HG03469 (cell line): Measurements from ENCODE around the gene NRCAM.
A peak's percentile ranks its signal among the peaks of the same experiment; 100 is the strongest.
"Not testable (repeated sequence)": the region's sequence is repeated elsewhere in the genome, so short reads cannot be mapped to it uniquely, and the experiment has no call there.

ENCODE experiments used
- ATAC-seq: cut with Tn5 transposase; IDR thresholded peaks from one replicate; pipeline ENCODE4 v1.9.1; 2021; ENCODE audit warnings: mild to moderate bottlenecking, moderate library complexity, moderate number of reproducible peaks; ENCODE audit not compliant: unreplicated experiment

The NRCAM gene

DNA sequence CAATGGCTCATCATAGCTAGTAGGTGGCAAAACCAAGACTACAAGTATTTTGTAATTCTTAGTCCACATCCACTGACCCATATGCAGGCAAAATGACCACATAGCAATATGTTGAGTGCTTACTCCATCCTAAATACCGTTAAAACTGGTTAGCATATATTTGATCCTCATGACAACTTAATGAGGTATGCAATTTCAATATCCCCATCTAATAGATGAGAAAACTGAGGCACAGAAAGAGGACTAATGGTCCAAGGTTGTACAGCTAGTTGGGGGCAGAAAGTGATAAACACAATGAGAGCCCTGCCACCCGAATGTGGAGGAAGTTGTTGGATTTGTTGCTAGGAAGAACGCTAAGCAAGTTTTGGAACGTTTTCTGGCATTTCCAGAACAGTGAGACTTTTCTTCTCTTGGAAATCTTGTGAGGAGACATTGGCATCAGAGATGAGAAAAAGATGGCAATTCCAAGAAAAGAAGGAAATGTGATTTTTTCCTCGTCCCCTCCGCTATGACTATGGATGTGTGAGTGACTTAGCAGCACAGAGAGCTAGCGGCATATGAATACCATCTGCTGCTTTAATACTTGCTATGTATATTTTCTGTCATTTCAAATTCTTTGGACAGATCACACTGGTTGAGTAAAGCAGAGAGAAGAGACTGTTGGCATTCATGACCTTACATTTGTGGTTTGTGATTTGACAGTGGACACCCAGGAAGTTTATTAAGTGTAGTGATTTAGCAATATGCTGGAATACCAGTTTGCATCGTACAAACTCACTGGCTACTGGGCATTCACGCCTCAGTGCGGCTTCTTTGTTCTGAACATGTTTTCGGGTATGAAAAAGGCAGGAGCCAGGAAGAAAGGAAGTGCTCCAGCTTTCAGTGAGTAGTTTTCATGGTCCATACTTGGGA, 51.5 kb downstream of the NRCAM start:
- no peak for ATAC-seq

DNA sequence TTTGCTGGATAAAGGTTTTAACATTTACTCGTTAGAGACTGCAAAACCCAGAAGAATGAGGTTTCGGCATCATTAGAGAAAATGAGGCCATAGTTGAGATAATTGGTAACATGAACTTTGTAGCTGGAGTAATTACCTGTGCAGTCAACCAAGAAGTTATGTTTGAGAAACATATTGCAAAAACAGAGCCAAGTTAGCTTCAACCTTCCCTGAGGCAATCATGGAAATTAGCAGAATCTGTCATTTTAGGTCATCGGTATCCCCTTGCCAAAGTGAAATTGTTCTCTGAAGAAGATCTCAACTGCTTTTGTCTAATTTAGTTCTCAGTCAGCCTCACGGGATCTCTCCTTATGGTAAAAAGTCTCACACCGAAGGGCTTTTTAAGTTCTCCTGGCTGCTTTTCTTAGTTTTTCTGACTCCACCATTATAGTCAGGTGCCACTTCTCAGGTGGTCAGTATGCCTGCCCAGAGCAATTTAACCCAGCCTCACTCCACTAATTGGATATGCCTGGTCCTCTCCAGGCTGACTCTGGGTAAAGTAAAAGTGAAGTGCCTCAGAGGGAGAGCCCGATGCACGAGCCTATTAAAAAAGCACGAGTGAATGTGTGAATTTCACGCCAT, 52.5 kb downstream of the NRCAM start:
- no peak for ATAC-seq

DNA sequence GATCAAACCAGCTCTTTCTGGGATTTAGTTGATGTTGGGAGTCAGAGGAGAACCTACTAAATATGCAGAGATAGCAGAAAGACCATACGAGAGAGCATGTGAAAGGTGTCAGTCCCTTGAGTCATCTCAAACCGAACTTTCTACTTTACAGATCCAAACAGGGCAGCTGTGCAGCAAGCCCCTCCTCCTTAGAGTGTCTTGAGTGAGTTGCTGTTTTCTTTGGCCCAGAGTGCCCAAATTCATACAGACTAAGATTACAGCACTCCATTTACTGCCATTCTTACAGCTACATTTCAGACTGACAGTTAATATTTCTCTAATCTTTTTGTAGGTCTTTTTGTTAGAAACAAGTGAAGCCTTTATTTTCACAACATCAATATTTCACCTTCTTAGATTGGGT, 53.4 kb downstream of the NRCAM start:
- ATAC-seq = no peak

DNA sequence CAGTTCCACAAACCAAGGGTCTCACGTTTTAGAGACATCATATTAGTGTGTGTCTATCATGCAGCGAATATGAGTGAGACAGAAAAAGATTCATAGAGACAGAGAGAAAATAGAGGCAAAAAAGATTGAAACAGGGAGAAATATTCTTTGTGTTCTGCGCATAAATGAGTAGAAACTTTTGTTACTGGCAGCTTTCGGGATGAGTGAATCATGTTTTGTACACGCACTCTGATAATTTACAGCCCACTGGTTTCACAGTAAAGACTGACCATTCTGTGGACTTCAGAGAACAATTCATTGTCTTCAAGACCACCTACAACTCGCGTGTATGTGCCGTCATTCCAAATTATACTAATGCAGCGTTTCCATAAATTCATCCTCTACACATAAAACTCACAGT, 60.2 kb downstream of the NRCAM start:
- ATAC-seq = no peak

DNA sequence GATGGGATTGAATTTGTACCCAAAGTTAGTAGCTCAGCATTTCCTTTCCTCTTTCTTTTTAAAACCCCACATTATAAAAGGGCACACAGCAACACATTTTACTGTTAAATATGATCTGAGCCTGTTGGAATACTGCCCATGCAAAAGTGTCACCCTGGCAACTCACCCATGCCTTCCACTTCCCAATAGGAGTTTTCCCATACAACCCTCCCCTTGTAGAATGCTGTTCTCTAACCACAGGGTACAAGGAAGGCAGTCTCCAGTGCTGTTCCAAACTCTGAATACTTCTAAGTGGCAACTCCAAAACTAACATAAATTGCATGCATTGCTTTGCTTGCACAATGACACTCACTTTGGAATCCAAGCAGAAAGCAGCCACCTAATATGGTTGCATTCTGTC, 60.8 kb downstream of the NRCAM start:
- ATAC-seq = no peak

DNA sequence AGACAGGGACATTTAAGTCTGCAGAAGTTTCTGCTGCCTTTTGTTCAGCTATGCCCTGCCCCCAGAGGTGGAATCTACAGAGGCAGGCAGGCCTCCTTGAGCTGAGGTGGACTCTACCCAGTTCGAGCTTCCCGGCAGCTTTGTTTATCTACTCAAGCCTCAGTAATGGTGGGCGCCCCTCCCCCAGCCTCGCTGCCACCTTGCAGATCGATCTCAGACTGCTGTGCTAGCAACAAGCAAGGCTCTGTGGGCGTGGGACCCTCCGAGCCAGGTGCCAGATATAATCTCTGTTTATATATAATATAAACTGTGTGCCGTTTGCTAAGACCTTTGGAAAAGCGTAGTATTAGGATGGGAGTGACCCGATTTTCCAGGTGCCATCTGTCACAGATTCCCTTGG, 63.1 kb downstream of the NRCAM start:
- not testable (repeated sequence) for ATAC-seq

DNA sequence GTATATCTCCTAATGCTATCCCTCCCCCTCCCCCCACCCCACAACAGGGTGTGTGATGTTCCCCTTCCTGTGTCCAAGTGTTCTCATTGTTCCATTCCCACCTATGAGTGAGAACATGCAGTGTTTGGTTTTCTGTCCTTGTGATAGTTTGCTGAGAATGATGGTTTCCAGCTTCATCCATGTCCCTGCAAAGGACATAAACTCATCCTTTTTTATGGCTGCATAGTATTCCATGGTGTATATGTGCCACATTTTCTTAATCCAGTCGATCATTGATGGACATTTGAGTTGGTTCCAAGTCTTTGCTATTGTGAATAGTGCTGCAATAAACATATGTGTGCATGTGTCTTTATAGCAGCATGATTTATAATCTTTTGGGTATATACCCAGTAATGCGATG, 68.5 kb downstream of the NRCAM start:
- not testable (repeated sequence) for ATAC-seq

DNA sequence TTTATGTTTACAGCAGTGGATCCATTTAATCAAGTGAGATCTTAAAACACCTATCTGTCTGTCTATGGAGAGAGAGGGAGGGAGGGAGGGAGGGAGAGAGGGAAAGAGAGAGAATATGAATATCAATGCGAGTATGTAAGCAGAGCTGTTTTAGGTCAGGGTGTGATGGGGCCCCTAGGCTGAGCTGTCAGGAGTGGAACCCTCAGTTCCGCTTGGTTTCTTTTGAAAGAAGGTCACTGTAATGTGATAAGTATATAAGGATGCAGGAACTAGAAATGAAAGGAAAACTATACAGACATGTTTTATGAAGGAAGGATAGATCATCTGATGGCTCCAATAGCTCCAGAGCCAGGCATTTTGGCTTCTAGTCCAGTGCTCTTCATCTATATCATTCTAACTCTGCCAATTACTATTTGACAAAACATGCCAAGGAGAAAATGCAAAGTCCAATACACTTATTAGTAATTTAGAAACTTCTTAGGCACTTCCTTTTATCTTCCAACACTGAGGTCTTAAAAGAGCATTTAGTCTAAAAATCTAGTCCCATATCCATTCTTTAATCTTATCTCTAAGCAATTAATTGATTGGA, 70.3 kb downstream of the NRCAM start:
- no peak for ATAC-seq

DNA sequence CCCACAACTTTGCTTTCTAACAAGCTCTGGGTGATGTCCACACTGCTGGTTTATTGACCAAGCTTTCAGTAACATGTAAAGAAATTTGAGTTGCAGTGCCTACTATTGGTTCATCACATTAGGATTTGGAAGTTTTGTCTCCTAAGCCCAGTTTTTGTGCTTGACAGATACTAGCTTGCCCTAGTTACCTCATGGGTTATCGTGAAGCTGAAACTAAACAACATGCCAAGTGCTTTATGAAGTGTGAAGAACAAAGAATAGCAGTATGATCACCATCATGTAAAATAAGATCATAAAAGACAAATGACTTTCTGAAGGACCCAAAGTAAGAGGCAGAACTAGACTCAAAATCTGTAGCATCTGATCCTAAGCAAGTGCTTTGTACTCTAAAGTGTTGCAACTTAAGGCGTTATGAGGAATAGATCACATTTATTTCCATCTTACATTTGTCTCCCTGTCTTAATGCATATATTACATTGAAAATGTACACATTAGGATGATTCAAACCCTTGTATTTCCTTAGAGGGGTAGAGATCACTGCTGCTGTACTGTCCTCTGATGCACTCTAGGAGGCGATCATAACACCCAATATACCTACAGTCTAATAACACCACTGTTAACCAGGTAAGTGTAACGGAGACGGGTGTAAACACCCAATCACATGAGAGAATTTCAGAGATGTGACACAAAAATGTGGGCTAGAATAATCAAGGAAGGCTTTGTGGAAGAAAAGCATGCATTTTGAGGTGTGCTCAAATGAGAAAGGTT, 71.3 kb downstream of the NRCAM start:
- ATAC-seq = peak; percentile 71

DNA sequence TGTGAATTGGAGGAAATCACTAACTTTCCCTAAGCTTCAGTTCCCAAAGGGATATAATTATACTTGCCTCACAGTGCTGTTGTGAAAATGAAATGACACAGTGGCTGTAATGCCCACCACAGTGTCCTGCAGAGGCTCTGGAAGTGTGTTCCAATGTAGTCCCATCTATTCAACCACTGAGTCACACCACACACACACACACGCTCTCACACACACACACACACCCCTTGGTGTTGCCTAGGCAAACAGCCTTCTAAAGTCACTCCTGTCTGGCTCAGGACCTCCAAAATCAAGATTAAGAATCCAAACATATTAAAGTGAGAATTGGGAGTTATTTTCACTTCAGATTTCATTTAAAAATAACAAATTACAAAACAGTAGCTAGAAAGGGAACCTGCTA, 73.3 kb downstream of the NRCAM start:
- ATAC-seq = no peak

DNA sequence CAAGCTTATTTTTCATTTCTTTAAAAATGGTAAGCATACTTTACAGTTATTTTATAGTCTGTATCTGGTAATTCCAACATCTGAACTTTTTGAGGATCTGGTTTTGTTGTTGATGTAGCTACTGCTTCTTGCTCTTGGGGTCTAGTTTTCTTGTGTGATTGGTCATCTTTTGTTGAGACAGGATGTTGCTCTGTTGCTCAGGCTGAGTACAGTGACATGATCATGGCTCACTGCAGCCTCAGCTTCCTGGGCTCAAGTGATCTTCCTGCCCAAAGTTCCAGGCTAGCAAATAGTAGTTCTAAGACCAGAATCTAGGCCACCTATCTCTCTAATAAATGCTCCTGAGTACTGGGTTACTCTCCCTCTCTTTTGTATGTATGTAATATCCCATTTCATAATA, 75.7 kb downstream of the NRCAM start:
- ATAC-seq = no peak

DNA sequence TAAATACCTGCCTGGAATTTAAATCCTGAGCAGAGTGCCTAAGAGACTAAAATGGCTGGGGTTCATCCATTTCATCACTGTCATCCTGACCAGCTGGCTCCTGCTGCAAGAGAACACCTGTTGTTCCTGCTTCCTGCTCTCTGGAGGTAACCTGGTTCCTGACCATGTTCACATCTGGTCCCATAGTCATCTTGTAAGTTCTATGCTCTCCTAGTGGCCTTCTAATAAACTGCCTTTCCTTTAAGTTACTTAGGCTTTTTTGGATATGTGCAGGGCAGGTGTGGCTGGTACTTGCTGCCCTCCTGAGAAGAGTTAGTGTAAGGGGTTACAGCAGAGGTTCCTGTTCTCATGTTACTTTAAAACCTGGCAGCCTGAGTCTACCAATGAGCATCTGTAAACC, 80.0 kb downstream of the NRCAM start:
- no peak for ATAC-seq

DNA sequence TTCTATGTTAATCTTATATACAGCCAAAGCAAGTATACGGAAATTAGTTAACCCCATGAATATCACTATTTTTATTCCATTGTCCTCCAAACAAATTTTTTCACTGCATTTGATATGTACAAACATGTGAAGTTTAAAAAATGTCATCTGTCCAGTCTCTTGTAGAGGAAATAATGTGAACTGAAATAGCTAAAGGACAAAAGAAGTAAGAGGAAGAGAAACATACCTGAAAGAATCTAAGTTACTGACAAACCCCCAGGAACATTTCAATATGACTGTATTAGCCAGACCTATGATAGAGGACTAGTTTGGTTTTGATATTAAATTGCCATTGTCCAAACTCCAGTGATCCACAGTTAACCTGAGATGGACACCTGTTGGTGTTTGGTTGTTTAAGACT, 80.6 kb downstream of the NRCAM start:
- peak; percentile 71 for ATAC-seq

DNA sequence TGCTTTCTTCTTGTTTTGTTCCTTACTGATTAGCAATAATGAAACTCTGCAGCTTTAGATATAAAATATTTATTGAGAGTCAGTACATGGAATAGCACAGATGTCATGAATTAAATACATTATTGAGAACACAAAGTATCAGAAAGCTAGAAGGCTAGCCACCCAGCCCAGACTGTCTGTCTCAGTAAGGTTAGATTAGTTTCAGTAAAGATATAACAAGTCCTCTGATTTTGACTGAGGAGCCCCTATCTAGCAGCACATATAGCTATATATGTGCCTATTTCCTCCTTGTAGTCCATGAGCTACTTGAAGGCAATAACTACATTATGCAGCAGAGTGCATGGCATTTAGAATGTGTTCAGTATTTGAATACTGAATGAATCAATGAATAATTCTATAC, 81.3 kb downstream of the NRCAM start:
- no peak for ATAC-seq

DNA sequence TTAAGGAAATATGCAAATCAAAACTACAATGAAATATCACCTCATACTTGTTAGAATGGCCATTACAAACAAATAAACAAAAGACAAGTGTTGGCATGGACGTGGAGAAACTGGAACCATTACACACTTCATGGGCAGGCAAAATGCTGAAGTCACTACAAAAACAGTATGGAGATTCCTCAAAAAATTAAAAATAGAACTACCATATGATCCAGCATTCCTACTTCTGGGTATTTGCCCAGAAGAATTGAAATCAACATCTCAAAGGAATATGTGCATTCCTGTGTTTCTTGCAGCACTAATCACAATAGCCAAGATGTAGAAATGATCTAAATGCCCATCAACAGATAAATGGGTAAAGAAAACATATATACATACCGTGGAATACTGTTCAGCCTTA, 83.6 kb downstream of the NRCAM start:
- ATAC-seq = no peak

DNA sequence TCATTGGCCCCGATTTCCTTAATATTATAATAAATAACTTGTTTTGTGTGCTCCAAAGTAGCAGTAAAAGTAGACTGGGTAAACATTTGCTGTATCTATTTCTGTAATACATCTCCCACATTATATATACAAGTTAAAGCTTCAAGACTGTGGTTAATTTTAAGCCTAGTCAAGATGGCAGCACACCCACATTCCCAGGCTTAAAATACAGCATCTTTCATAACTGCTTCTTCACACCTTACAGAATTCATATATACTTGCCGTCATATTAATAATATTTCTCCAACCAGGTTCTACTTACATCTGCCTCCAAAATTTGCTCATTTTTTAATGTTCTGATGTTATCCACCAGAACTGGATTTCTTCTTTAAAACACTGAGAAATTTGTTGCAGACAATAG, 85.6 kb downstream of the NRCAM start:
- ATAC-seq = no peak

DNA sequence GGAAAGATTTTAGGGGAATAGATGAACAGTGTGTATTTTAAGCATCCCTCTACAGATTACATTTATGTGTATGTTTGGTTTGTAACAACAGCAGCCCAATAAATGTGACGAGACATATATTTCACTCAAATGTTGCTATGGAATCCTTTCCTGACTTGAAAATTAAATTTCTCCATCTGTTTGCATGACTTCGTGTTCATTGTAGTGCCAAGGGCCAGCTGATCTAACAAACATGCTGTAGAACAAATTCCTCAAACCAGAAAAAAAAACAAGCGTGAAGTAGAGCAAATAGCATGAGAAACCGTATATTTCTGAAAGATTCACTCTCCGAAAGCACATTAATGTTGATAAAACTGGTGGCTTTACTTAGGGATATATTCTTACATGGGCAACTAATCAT, 87.8 kb downstream of the NRCAM start:
- no peak for ATAC-seq

DNA sequence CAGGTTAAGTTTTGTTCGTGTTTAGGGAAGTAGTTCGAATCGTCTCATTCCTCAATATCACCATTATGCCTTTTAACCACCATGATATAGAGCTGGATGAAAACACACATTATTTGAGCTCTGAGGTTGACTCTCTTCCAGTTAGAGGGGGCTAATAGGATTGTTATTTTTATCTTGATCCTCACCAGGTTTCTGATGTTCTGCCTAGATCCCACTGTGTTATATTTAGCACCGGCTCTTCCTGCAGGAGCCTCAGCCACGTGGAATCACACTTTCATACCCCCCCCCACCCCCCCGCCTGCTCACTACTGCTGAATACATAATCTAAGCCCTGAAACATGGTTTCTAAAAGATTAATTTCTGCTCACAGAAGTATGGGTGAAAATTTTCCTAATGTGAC, 88.3 kb downstream of the NRCAM start:
- ATAC-seq = no peak

DNA sequence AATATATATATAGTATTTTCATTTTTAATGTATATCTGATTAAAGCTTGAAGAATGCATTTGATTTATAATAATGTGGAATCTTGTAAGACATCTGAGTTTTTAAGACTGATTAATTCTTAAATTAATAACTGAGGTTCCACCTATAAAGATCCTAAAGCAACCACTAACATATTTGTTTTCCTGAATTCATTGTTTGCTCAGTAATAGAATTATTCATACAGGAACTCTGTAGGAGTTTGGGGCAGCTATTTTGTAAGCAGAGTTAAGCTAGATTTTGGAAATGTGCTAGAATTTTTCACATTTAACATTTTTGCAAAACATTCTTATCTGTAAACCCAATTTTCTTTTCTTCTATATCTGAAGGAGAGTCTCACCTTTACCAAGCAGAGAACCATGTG, 88.9 kb downstream of the NRCAM start:
- no peak for ATAC-seq

DNA sequence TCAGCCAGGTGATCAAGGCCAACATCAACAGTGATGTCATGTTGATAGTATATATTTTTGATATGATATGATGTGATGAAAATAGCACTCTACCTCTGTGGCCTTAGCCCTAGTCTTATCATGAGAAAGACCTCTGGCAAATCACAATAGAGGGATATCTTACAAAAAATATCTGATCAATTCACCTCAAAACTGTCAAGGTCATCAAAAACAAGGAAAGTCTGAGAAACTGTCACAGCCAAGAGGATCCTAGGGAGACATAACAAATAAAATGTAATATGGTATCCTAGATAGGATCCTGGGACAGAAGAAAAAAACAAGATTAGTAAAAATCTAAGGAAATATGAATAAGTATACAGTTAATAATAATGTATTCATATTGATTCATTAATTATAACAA, 92.6 kb downstream of the NRCAM start:
- no peak for ATAC-seq

DNA sequence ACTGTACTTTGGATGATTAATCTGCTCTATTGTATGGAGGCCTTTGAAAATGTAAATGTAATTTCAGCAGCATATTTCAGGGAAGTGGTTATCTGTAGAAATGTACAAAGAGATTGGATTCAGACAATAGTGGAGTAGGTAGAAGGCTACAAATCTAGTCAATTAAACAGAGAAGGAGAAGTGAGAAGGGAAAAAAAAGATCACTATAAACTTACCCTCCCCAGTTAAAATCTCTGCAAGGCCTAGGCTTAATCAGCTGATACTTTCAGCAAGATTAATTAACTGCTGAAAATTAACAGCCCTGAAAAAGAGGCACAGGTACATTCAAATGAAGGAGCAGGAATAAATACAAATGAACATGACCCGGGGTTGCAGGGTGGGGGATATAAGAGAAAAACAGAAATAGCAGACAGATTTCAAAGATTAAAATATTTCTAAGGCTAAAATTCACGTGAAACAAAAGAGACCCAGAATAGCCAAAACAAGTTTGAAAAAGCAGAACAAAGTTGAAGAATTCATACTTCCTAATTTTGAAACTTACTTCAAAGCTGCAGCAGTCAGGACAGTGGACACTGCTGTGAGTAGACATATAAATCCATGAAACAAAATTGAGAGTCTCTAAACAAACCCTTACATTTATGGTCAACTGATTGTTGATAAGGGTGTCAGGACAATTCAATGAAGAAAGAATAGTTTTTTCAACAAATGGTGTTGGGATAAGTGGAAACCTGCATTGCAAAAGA, 96.0 kb downstream of the NRCAM start:
- no peak for ATAC-seq
